Measurements from ENCODE around the gene EFCC1. TPM values are rescaled to one million over a fixed set of nuclear protein-coding genes. Genes with fewer than 3 reads are reported as not detected.

The EFCC1 gene
- total RNA-seq, 1 experiment from 2014 or later = 0.39 TPM

DNA sequence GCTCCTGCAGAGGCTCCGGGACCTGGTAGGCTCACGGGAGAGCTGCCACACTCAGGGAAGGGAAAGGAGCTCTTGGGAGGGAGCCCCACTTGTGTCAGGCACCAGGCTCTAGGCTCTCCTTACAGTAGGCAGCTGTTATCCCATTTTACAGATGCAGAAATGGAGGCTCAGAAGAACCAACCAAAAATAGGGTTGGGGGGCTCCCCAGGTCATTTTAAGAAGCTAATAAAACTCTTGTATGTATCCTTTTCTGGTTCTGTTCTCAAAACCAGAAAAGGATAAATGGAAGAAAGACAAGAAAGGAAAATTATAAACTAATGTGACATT lies 36.0 kb downstream of the EFCC1 start:
- POLR2A ChIA-PET = no interaction called here
- H3K4me3 ChIP-seq (ENCODE audit: low read depth, low read length) = no peak overlapping the region
- BruUV-seq (replicated peaks) = no TSS peak
- CTCF ChIA-PET = no interaction called here
- no peaks in the 10 kb centered on the region for H3K9me3 ChIP-seq
- no peaks in the 10 kb centered on the region for H3K4me1 Mint-ChIP-seq (ENCODE audit: low read depth, unreplicated experiment)
- DNase-seq = no peak
- H3K36me3 ChIP-seq (ENCODE audit: control insufficient read depth, insufficient read depth, low read length) = no peaks in the 10 kb centered on the region
- TF ChIP-seq, protein P1, sequence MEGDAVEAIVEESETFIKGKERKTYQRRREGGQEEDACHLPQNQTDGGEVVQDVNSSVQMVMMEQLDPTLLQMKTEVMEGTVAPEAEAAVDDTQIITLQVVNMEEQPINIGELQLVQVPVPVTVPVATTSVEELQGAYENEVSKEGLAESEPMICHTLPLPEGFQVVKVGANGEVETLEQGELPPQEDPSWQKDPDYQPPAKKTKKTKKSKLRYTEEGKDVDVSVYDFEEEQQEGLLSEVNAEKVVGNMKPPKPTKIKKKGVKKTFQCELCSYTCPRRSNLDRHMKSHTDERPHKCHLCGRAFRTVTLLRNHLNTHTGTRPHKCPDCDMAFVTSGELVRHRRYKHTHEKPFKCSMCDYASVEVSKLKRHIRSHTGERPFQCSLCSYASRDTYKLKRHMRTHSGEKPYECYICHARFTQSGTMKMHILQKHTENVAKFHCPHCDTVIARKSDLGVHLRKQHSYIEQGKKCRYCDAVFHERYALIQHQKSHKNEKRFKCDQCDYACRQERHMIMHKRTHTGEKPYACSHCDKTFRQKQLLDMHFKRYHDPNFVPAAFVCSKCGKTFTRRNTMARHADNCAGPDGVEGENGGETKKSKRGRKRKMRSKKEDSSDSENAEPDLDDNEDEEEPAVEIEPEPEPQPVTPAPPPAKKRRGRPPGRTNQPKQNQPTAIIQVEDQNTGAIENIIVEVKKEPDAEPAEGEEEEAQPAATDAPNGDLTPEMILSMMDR (IDR thresholded peaks at IDR 0.05; ENCODE audit: insufficient read depth in 1 of 2, low read depth in 1 of 2, low read length in 1 of 2, severe bottlenecking in 1 of 2, unreplicated experiment in 1 of 2) = no peak
- intact Hi-C loops (cut with micrococcal nuclease; ENCODE audit: unreplicated experiment) = no loop called here
- no peaks in the 10 kb centered on the region for H3K36me3 Mint-ChIP-seq (ENCODE audit: insufficient read depth, unreplicated experiment)
- H3K4me1 ChIP-seq = no peaks in the 10 kb centered on the region
- no peak overlapping the region for H3K4me3 Mint-ChIP-seq (ENCODE audit: unreplicated experiment)
- H3K27ac Mint-ChIP-seq (ENCODE audit: unreplicated experiment) = no peak overlapping the region
- H3K9me3 Mint-ChIP-seq (ENCODE audit: unreplicated experiment) = no peaks in the 10 kb centered on the region
- H3K27me3 Mint-ChIP-seq (ENCODE audit: insufficient read depth, unreplicated experiment) = peaks cover 3% of the 10 kb centered on the region
- H3K27me3 ChIP-seq (replicated peaks; ENCODE audit: control insufficient read depth, insufficient read depth, low read length) = no peaks in the 10 kb centered on the region

GRCh38 chr3:129038121-129038855 lies 37.2 kb downstream of the EFCC1 start:
- BruUV-seq (replicated peaks) = no TSS peak
- H3K9me3 Mint-ChIP-seq (ENCODE audit: unreplicated experiment) = no peaks in the 10 kb centered on the region
- H3K4me3 ChIP-seq (ENCODE audit: low read depth, low read length) = no peak overlapping the region
- H3K27me3 ChIP-seq (replicated peaks; ENCODE audit: control insufficient read depth, insufficient read depth, low read length) = no peaks in the 10 kb centered on the region
- no peak overlapping the region for H3K27ac Mint-ChIP-seq (ENCODE audit: unreplicated experiment)
- H3K27me3 Mint-ChIP-seq (ENCODE audit: insufficient read depth, unreplicated experiment) = peaks cover 3% of the 10 kb centered on the region
- CTCF ChIA-PET = interaction anchor here (0.6 to 0.9 kb wide), 2 partner anchors 9 to 12 kb away, joined by 3 read pairs; no protein-coding TSS in a partner anchor
- POLR2A ChIA-PET = no interaction called here
- H3K36me3 Mint-ChIP-seq (ENCODE audit: insufficient read depth, unreplicated experiment) = no peaks in the 10 kb centered on the region
- no peaks in the 10 kb centered on the region for H3K4me1 ChIP-seq
- intact Hi-C loops (cut with micrococcal nuclease; ENCODE audit: unreplicated experiment) = no loop called here
- no peaks in the 10 kb centered on the region for H3K36me3 ChIP-seq (ENCODE audit: control insufficient read depth, insufficient read depth, low read length)
- no peaks in the 10 kb centered on the region for H3K4me1 Mint-ChIP-seq (ENCODE audit: low read depth, unreplicated experiment)
- TF ChIP-seq, protein P1 (IDR thresholded peaks at IDR 0.05; ENCODE audit: insufficient read depth in 1 of 2, low read depth in 1 of 2, low read length in 1 of 2, severe bottlenecking in 1 of 2, unreplicated experiment in 1 of 2) = no peak
- H3K4me3 Mint-ChIP-seq (ENCODE audit: unreplicated experiment) = no peak overlapping the region
- H3K9me3 ChIP-seq = no peaks in the 10 kb centered on the region
- no peak for DNase-seq

- Mint-ChIP-seq H3K36me3 (ENCODE audit: insufficient read depth, unreplicated experiment) (no peaks in the 10 kb centered on the region), H3K9me3 (ENCODE audit: unreplicated experiment) (no peaks in the 10 kb centered on the region), H3K27ac (ENCODE audit: unreplicated experiment) (no peak overlapping the region), H3K4me1 (ENCODE audit: low read depth, unreplicated experiment) (no peaks in the 10 kb centered on the region), H3K4me3 (ENCODE audit: unreplicated experiment) (no peak overlapping the region), H3K27me3 (ENCODE audit: insufficient read depth, unreplicated experiment) (peaks cover 3% of the 10 kb centered on the region)
- Histone ChIP-seq H3K9me3 (no peaks in the 10 kb centered on the region), H3K36me3 (ENCODE audit: control insufficient read depth, insufficient read depth, low read length) (no peaks in the 10 kb centered on the region), H3K27me3 (replicated peaks; ENCODE audit: control insufficient read depth, insufficient read depth, low read length) (no peaks in the 10 kb centered on the region), H3K4me1 (no peaks in the 10 kb centered on the region), H3K4me3 (ENCODE audit: low read depth, low read length) (no peak overlapping the region)
- intact Hi-C loops (cut with micrococcal nuclease; ENCODE audit: unreplicated experiment) = no loop called here
- POLR2A ChIA-PET = no interaction called here
- CTCF ChIA-PET = interaction anchor here (1.5 kb wide), 1 partner anchor 14 kb away, joined by 4 read pairs; no protein-coding TSS in a partner anchor
- no peak for DNase-seq
- no TSS peak for BruUV-seq (replicated peaks)
- TF ChIP-seq, protein P1 (IDR thresholded peaks at IDR 0.05; ENCODE audit: insufficient read depth in 1 of 2, low read depth in 1 of 2, low read length in 1 of 2, severe bottlenecking in 1 of 2, unreplicated experiment in 1 of 2) = no peak
Measured at GRCh38 chr3:129039271-129040038, 38.4 kb downstream of the EFCC1 start.
